ENCODE results near the gene AGAP6.
"Not testable (repeated sequence)": the region's sequence is repeated elsewhere in the genome, so short reads cannot be mapped to it uniquely, and the experiment has no call there.

AGAP6 gene

GRCh38 chr10:50027195-50027594 is 39.0 kb downstream of the AGAP6 start:
- Histone ChIP-seq H3K9me3 (ENCODE audit: insufficient read depth, low read depth, low read length) (no peaks in the 10 kb centered on the region), H3K27ac (ENCODE audit: low read depth, low read length) (no peak overlapping the region), H3K4me3 (ENCODE audit: low read length) (no peak overlapping the region), H3K27me3 (ENCODE audit: insufficient read depth, low read length) (no peaks in the 10 kb centered on the region; the same call in 1 of the 2 replicates), H3K4me1 (ENCODE audit: insufficient read depth, low read length) (no peaks in the 10 kb centered on the region), H3K9ac (ENCODE audit: low read depth, low read length) (no peak overlapping the region), H3K36me3 (ENCODE audit: insufficient read depth, low read length) (no peaks in the 10 kb centered on the region)
- 96% methylated on average over 13 of the region's 13 CpGs for WGBS

GRCh38 chr10:50033481-50033880 is 45.3 kb downstream of the AGAP6 start:
- H3K27ac ChIP-seq (ENCODE audit: low read depth, low read length) = no peak overlapping the region
- WGBS = 97% methylated on average over 2 of the region's 3 CpGs
- no peak overlapping the region for H3K9ac ChIP-seq (ENCODE audit: low read depth, low read length)
- H3K36me3 ChIP-seq (ENCODE audit: insufficient read depth, low read length) = no peaks in the 10 kb centered on the region
- no peak overlapping the region for H3K4me3 ChIP-seq (ENCODE audit: low read length)
- no peaks in the 10 kb centered on the region for H3K4me1 ChIP-seq (ENCODE audit: insufficient read depth, low read length)
- H3K9me3 ChIP-seq (ENCODE audit: insufficient read depth, low read depth, low read length) = no peaks in the 10 kb centered on the region
- no peaks in the 10 kb centered on the region for H3K27me3 ChIP-seq (ENCODE audit: insufficient read depth, low read length)

GRCh38 chr10:50035337-50035736 is 47.1 kb downstream of the AGAP6 start:
- H3K36me3 ChIP-seq (ENCODE audit: insufficient read depth, low read length); H3K27me3 ChIP-seq (ENCODE audit: insufficient read depth, low read length); H3K9ac ChIP-seq (ENCODE audit: low read depth, low read length); H3K9me3 ChIP-seq (ENCODE audit: insufficient read depth, low read depth, low read length); H3K27ac ChIP-seq (ENCODE audit: low read depth, low read length); H3K4me3 ChIP-seq (ENCODE audit: low read length); H3K4me1 ChIP-seq (ENCODE audit: insufficient read depth, low read length): not testable (repeated sequence)
- WGBS = 86% methylated on average over 3 of the region's 4 CpGs

GRCh38 chr10:50044941-50045664 is 56.9 kb downstream of the AGAP6 start:
- Histone ChIP-seq H3K4me3 (ENCODE audit: low read length) (no peak overlapping the region), H3K9ac (ENCODE audit: low read depth, low read length) (no peak overlapping the region), H3K9me3 (ENCODE audit: insufficient read depth, low read depth, low read length) (no peaks in the 10 kb centered on the region), H3K27me3 (ENCODE audit: insufficient read depth, low read length) (no peaks in the 10 kb centered on the region), H3K27ac (ENCODE audit: low read depth, low read length) (no peak overlapping the region), H3K36me3 (ENCODE audit: insufficient read depth, low read length) (no peaks in the 10 kb centered on the region), H3K4me1 (ENCODE audit: insufficient read depth, low read length) (no peaks in the 10 kb centered on the region)
- 67% methylated on average over 5 of the region's 5 CpGs for WGBS

- 84% methylated on average over 9 of the region's 9 CpGs for whole genome bisulfite sequencing
- H3K9ac ChIP-seq (ENCODE audit: low read depth, low read length); H3K36me3 ChIP-seq (ENCODE audit: insufficient read depth, low read length); H3K27me3 ChIP-seq (ENCODE audit: insufficient read depth, low read length); H3K27ac ChIP-seq (ENCODE audit: low read depth, low read length); H3K4me1 ChIP-seq (ENCODE audit: insufficient read depth, low read length); H3K9me3 ChIP-seq (ENCODE audit: insufficient read depth, low read depth, low read length); H3K4me3 ChIP-seq (ENCODE audit: low read length): not testable (repeated sequence)
Observed at GRCh38 chr10:50046457-50046856, 58.3 kb downstream of the AGAP6 start.

GRCh38 chr10:50047594-50047993 is 59.4 kb downstream of the AGAP6 start:
- H3K9me3 ChIP-seq (ENCODE audit: insufficient read depth, low read depth, low read length); H3K27ac ChIP-seq (ENCODE audit: low read depth, low read length); H3K27me3 ChIP-seq (ENCODE audit: insufficient read depth, low read length); H3K9ac ChIP-seq (ENCODE audit: low read depth, low read length); H3K36me3 ChIP-seq (ENCODE audit: insufficient read depth, low read length); H3K4me3 ChIP-seq (ENCODE audit: low read length); H3K4me1 ChIP-seq (ENCODE audit: insufficient read depth, low read length): not testable (repeated sequence)
- 97% methylated on average over 2 of the region's 5 CpGs for WGBS

- not testable (repeated sequence) for H3K27ac ChIP-seq (ENCODE audit: low read depth, low read length); H3K27me3 ChIP-seq (ENCODE audit: insufficient read depth, low read length); H3K36me3 ChIP-seq (ENCODE audit: insufficient read depth, low read length); H3K9ac ChIP-seq (ENCODE audit: low read depth, low read length); H3K9me3 ChIP-seq (ENCODE audit: insufficient read depth, low read depth, low read length); H3K4me3 ChIP-seq (ENCODE audit: low read length); H3K4me1 ChIP-seq (ENCODE audit: insufficient read depth, low read length)
- WGBS = 90% methylated on average over 3 of the region's 3 CpGs
Observed at GRCh38 chr10:50051995-50052660, 63.9 kb downstream of the AGAP6 start.

GRCh38 chr10:50052778-50053376 is 64.7 kb downstream of the AGAP6 start:
- H3K9ac ChIP-seq (ENCODE audit: low read depth, low read length); H3K9me3 ChIP-seq (ENCODE audit: insufficient read depth, low read depth, low read length); H3K4me1 ChIP-seq (ENCODE audit: insufficient read depth, low read length); H3K36me3 ChIP-seq (ENCODE audit: insufficient read depth, low read length); H3K27me3 ChIP-seq (ENCODE audit: insufficient read depth, low read length); H3K27ac ChIP-seq (ENCODE audit: low read depth, low read length); H3K4me3 ChIP-seq (ENCODE audit: low read length): not testable (repeated sequence)
- WGBS = 72% methylated on average over 5 of the region's 6 CpGs

- not testable (repeated sequence) for H3K36me3 ChIP-seq (ENCODE audit: insufficient read depth, low read length); H3K27me3 ChIP-seq (ENCODE audit: insufficient read depth, low read length); H3K9me3 ChIP-seq (ENCODE audit: insufficient read depth, low read depth, low read length); H3K4me3 ChIP-seq (ENCODE audit: low read length); H3K9ac ChIP-seq (ENCODE audit: low read depth, low read length); H3K27ac ChIP-seq (ENCODE audit: low read depth, low read length); H3K4me1 ChIP-seq (ENCODE audit: insufficient read depth, low read length)
- WGBS = 75% methylated on average over 1 of the region's 5 CpGs
Observed at GRCh38 chr10:50055494-50056292, 67.5 kb downstream of the AGAP6 start.

- WGBS = 91% methylated on average over 4 of the region's 8 CpGs
- not testable (repeated sequence) for H3K4me1 ChIP-seq (ENCODE audit: insufficient read depth, low read length); H3K9me3 ChIP-seq (ENCODE audit: insufficient read depth, low read depth, low read length); H3K27ac ChIP-seq (ENCODE audit: low read depth, low read length); H3K9ac ChIP-seq (ENCODE audit: low read depth, low read length); H3K36me3 ChIP-seq (ENCODE audit: insufficient read depth, low read length); H3K27me3 ChIP-seq (ENCODE audit: insufficient read depth, low read length); H3K4me3 ChIP-seq (ENCODE audit: low read length)
Observed at GRCh38 chr10:50056654-50057053, 68.4 kb downstream of the AGAP6 start.

GRCh38 chr10:50058727-50059126 is 70.5 kb downstream of the AGAP6 start:
- not testable (repeated sequence) for H3K27me3 ChIP-seq (ENCODE audit: insufficient read depth, low read length); H3K36me3 ChIP-seq (ENCODE audit: insufficient read depth, low read length); H3K4me3 ChIP-seq (ENCODE audit: low read length); H3K27ac ChIP-seq (ENCODE audit: low read depth, low read length); H3K9ac ChIP-seq (ENCODE audit: low read depth, low read length); H3K4me1 ChIP-seq (ENCODE audit: insufficient read depth, low read length); H3K9me3 ChIP-seq (ENCODE audit: insufficient read depth, low read depth, low read length)
- 100% methylated on average over 1 of the region's 1 CpG for WGBS
